Upper lobe of left lung (tissue), 6 donors: ENCODE measurements around the gene PRKAR1B. TPM values are rescaled to one million over a fixed set of nuclear protein-coding genes. Genes with fewer than 3 reads are reported as not detected.

Experiments
- ATAC-seq, 2 donors: fragments of 200-7000 bp; cut with Tn5 transposase; one replicate each; pipeline ENCODE4 v1.9.1; 2022; ENCODE audit warnings: mild to moderate bottlenecking in 2 of 2, moderate library complexity in 2 of 2; ENCODE audit not compliant: low FRiP score in 2 of 2
- DNase-seq, 2 donors: peaks; one replicate each; pipeline ENCODE4 v3.0.0-alpha.2; 2019 to 2020
- H3K27ac ChIP-seq, 4 donors: fragments of 200-600 bp; sonication (generic); one replicate each; pipeline ENCODE4 v1.5.1; 2016 to 2019
- H3K27me3 ChIP-seq, 4 donors: fragments of 200-600 bp; sonication (generic); one replicate each; pipeline ENCODE4 v1.5.1; 2017 to 2019
- H3K36me3 ChIP-seq, 4 donors: fragments of 200-600 bp; sonication (generic); one replicate each; pipeline ENCODE4 v1.5.1; 2016 to 2019
- H3K4me1 ChIP-seq, 4 donors: fragments of 200-600 bp; sonication (generic); one replicate each; pipeline ENCODE4 v1.5.1; 2018 to 2019
- H3K4me3 ChIP-seq, 4 donors: fragments of 200-600 bp; sonication (generic); one replicate each; pipeline ENCODE4 v1.5.1; 2017 to 2019; ENCODE audit warnings: mild to moderate bottlenecking in 2 of 4, moderate library complexity in 1 of 4
- H3K9me3 ChIP-seq, 4 donors: fragments of 200-600 bp; sonication (generic); one replicate each; pipeline ENCODE4 v1.5.1; 2018 to 2019
- EP300 ChIP-seq, 4 donors: sonication (generic); formaldehyde crosslinking; IDR thresholded peaks; one replicate each; pipeline ENCODE4 v1.5.1; 2017; ENCODE audit warnings: antibody characterized with exemption in 4 of 4, control low read depth in 2 of 4
- POLR2A ChIP-seq, 4 donors: fragments of 450-650 bp; IDR thresholded peaks; one replicate each; pipeline ENCODE4 v1.5.1; 2016 to 2017; ENCODE audit warnings: antibody characterized with exemption in 4 of 4, mild to moderate bottlenecking in 2 of 4
- POLR2AphosphoS5 ChIP-seq, 2 donors: sonication (generic); formaldehyde crosslinking; IDR thresholded peaks; one replicate each; pipeline ENCODE4 v1.5.1; 2017; ENCODE audit warnings: antibody characterized with exemption in 2 of 2
- WGBS, 2 donors: methylation state at CpG; one replicate each; pipeline ENCODE4 v1.1.5; 2017 to 2018; 5-methylcytosine and 5-hydroxymethylcytosine counted together
- total RNA-seq, 6 donors: library from RNA; depleted of rRNA in 4 of 6; stranded (reverse); fragments of >200 nt in 4 of 6; gene quantifications; one replicate each; pipeline versions ENCODE4 v1.1.0 to v1.2.1, GENCODE V29; 2016 to 2021
- TF ChIP-seq, protein P1 (sequence below), 6 experiments: fragments of 450-650 bp in 4 of 6; fragments of 200-600 bp in 2 of 6; sonication (generic) in 2 of 6; IDR thresholded peaks; one replicate each; pipeline ENCODE4 v1.5.1; 2016 to 2019; ENCODE audit warnings: antibody characterized with exemption in 6 of 6
- donor health status: DM: no; HTN: no; CAD: no; lungs with moderate emphysema.
- donor health status: DM: no; HTN: yes; CAD: no; lungs with severe emphysema.

The PRKAR1B gene
- total RNA-seq, 6 donors from 2014 or later: 10.3 to 24.4 (median 20.9) TPM

DNA sequence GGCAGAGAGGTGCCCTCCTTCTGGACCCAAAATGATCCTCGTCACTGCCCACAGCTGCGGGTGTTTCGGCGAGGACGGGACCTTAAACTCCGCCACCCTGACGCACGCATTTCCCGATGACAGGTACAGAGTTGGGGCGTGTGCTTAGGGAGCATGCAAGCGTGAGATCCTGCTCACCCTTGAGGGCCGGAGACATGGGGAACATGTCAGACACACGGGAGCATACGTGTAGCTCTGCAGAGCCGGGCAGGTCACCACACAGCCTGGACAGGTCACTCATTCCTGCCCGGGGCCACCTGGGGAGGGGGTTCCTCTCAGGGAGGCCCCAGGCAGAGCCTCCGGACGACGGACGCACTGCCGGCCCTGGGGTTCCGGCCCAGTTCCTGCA is 149.8 kb downstream of the PRKAR1B start:
- ATAC-seq: no peak
- Histone ChIP-seq H3K27me3 (no peaks in the 10 kb centered on the region), H3K27ac (no peak overlapping the region), H3K4me3 (no peak overlapping the region), H3K4me1 (no peaks in the 10 kb centered on the region), H3K9me3 (peaks cover 0 to 3% (median 0%) of the 10 kb centered on the region in 4 donors), H3K36me3 (peaks cover 0 to 11% (median 3%) of the 10 kb centered on the region in 4 donors)
- WGBS, 2 donors: 95 to 98% methylated on average over 14 of the region's 22 CpGs
- TF ChIP-seq, protein P1, sequence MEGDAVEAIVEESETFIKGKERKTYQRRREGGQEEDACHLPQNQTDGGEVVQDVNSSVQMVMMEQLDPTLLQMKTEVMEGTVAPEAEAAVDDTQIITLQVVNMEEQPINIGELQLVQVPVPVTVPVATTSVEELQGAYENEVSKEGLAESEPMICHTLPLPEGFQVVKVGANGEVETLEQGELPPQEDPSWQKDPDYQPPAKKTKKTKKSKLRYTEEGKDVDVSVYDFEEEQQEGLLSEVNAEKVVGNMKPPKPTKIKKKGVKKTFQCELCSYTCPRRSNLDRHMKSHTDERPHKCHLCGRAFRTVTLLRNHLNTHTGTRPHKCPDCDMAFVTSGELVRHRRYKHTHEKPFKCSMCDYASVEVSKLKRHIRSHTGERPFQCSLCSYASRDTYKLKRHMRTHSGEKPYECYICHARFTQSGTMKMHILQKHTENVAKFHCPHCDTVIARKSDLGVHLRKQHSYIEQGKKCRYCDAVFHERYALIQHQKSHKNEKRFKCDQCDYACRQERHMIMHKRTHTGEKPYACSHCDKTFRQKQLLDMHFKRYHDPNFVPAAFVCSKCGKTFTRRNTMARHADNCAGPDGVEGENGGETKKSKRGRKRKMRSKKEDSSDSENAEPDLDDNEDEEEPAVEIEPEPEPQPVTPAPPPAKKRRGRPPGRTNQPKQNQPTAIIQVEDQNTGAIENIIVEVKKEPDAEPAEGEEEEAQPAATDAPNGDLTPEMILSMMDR (IDR thresholded peaks at IDR 0.05): no peak
- TF ChIP-seq EP300 (IDR thresholded peaks at IDR 0.05) (no peak), POLR2A (IDR thresholded peaks at IDR 0.05) (no peak), POLR2AphosphoS5 (IDR thresholded peaks at IDR 0.05) (no peak)
- no peak for DNase-seq

DNA sequence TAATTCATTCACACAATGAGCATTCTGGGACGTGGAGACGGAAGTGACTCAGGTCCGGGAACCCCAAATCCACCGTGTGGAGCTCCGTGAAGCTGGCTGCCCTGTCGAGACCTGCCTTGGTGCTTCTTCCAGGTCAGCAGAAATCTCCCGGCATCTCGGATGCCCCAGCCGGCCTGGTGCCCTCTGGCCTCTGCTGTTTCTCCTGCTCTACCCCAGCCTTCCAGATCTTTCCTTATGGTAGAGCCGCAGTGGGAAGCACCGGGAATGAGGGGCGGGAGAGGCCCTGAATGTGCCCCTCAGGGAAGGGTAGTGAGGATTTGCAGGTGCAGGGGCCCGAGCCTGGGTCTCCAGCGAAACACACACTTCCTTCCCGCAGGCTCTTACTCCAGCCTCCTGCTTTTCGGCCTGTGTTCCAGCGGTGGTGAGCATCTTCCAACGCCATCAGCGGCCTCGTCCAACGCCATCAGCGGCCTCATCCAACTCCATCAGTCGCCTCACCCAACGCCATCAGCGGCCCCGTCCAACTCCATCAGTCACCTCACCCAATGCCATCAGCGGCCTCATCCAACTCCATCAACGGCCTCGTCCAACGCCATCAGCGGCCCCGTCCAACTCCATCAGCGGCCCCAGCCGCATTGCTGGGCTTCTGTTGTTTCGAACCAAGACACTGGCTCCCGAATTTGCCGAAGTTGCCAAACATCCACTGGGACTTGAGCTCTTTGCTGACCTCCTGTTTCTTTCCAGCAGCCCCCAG is 150.4 kb downstream of the PRKAR1B start:
- Histone ChIP-seq H3K4me3 (no peak overlapping the region), H3K27me3 (no peaks in the 10 kb centered on the region), H3K27ac (no peak overlapping the region), H3K36me3 (peaks cover 0 to 11% (median 3%) of the 10 kb centered on the region in 4 donors), H3K9me3 (peaks cover 0 to 3% (median 0%) of the 10 kb centered on the region in 4 donors), H3K4me1 (no peaks in the 10 kb centered on the region)
- 92 to 94% methylated on average over 33 to 37 of the region's 37 CpGs for WGBS, 2 donors
- DNase-seq (no peak), ATAC-seq (no peak)
- TF ChIP-seq, protein P1 (IDR thresholded peaks at IDR 0.05): no peak
- TF ChIP-seq POLR2AphosphoS5 (IDR thresholded peaks at IDR 0.05) (no peak), EP300 (IDR thresholded peaks at IDR 0.05) (no peak), POLR2A (IDR thresholded peaks at IDR 0.05) (no peak)

DNA sequence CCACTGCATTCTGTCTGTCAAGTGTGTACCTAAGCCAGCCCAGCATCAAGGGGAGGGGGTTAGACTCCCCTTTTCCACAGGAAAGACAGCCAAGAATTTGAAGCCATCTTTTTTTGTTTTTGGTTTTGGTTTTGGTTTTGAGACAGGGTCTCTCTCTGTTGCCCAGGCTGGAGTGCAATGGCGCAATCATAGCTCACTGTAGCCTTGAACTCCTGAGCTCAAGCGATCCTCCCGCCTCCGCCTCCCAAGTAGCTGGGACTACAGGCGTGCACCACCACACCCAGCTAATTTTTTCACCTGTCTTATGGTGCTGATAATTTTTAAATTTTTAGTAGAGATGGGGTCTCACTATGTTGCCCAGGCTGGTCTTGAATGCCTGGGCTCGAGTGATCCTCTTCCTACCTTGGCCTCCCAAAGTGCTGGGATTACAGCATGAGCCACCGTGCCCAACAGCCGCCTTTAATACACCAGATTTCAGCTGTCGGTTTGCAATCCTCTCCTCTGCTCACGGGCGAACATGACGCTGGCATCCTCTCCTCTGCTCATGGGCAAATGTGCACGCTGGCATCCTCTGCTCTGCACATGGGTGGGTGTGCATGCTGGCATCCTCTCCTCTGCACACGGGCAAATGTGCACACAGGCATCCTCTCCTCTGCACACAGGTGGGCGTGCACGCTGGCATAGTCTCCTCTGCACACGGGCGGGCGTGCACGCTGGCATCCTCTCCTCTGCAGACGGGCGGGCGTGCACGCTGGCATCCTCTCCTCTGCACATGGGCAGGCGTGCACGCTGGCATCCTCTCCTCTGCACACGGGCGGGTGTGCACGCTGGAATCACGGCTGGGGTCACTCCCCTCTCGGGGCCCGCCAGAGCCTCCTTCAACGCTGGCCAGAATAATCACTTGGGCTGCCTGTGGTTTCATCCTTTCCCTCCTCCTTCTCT is 151.4 kb downstream of the PRKAR1B start:
- ATAC-seq (no peak), DNase-seq (no peak)
- WGBS, 2 donors: 90 to 93% methylated on average over 33 of the region's 33 CpGs
- H3K36me3 ChIP-seq: peaks cover 0 to 11% (median 3%) of the 10 kb centered on the region in 4 donors
- no peaks in the 10 kb centered on the region for H3K4me1 ChIP-seq
- H3K4me3 ChIP-seq: no peak overlapping the region
- TF ChIP-seq EP300 (IDR thresholded peaks at IDR 0.05): no peak
- TF ChIP-seq, protein P1 (IDR thresholded peaks at IDR 0.05): no peak
- TF ChIP-seq POLR2A (IDR thresholded peaks at IDR 0.05): no peak
- no peak for TF ChIP-seq POLR2AphosphoS5 (IDR thresholded peaks at IDR 0.05)
- no peaks in the 10 kb centered on the region for H3K27me3 ChIP-seq
- H3K27ac ChIP-seq: no peak overlapping the region
- peaks cover 0 to 3% (median 0%) of the 10 kb centered on the region in 4 donors for H3K9me3 ChIP-seq

DNA sequence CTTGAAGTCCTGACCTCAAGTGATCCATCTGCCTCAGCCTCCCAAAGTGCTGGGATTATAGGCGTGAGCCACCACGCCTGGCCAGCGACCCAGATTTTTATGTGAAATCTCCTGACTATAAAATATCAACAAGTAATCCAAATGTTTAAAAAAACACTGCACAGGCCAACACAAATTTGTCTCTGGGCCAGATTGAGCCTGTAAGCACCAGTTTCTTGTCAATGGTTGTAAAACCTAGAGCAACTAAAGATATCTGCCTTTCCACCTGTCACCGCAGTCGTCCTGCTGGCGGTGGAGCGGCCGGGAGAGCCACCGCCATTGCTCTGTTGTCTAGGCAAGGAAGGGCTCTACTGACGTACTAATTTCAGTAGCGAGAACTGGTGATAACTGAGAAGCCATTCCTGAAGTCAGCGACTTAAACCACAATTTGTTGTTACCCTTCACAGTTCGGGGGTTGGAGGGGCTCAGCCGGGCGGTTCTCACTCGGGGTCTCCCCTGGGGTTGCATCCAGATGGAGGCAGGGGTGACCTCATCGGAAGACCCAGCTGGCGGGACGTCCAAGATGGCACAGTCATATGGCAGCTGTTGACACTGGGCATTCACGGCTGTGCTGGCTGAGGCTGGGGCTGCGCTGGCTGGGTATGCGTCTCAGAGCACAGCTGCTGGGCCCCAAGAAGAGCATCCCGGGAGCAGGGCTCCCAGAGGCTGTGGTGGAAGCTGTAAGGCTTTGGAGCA is 152.3 kb downstream of the PRKAR1B start:
- Histone ChIP-seq H3K4me3 (no peak overlapping the region), H3K27ac (no peak overlapping the region), H3K9me3 (peaks cover 0 to 3% (median 0%) of the 10 kb centered on the region in 4 donors), H3K4me1 (no peaks in the 10 kb centered on the region), H3K27me3 (no peaks in the 10 kb centered on the region), H3K36me3 (peaks cover 0 to 11% (median 3%) of the 10 kb centered on the region in 4 donors)
- DNase-seq: no peak
- no peak for ATAC-seq
- WGBS, 2 donors: 90 to 91% methylated on average over 16 to 23 of the region's 23 CpGs
- TF ChIP-seq EP300 (IDR thresholded peaks at IDR 0.05): no peak
- TF ChIP-seq, protein P1 (IDR thresholded peaks at IDR 0.05): no peak
- TF ChIP-seq POLR2A (IDR thresholded peaks at IDR 0.05): no peak
- no peak for TF ChIP-seq POLR2AphosphoS5 (IDR thresholded peaks at IDR 0.05)
